Measurements from ENCODE around the gene KCNJ11.
A peak's percentile ranks its signal among the peaks of the same experiment; 100 is the strongest.

The KCNJ11 gene

GRCh38 chr11:17353821-17354600 is 34.4 kb downstream of the KCNJ11 start:
- TF ChIP-seq CTCF (IDR thresholded peaks at IDR 0.05; ENCODE audit: control extremely low read depth, extremely low read depth, low read depth, missing control alignments) = no peak
- no peak for DNase-seq (ENCODE audit: extremely low spot score)
- ChIA-PET CTCF (interaction anchor here (0.8 to 2.6 kb wide), 13 partner anchors 9 to 566 kb away, joined by 3 to 27 read pairs (median 3); no protein-coding TSS in a partner anchor), POLR2A (no interaction called here)

GRCh38 chr11:17352950-17353820 is 35.3 kb downstream of the KCNJ11 start:
- ChIA-PET POLR2A (no interaction called here), CTCF (interaction anchor here (0.8 to 2.6 kb wide), 12 partner anchors 8 to 565 kb away, joined by 3 to 27 read pairs (median 3); no protein-coding TSS in a partner anchor)
- no peak for TF ChIP-seq CTCF (IDR thresholded peaks at IDR 0.05; ENCODE audit: control extremely low read depth, extremely low read depth, low read depth, missing control alignments)
- peak; percentile 47 for DNase-seq (ENCODE audit: extremely low spot score)

GRCh38 chr11:17351510-17352176 is 36.8 kb downstream of the KCNJ11 start, which contains the start of gene NCR3LG1:
Gene NCR3LG1 (plus strand): TSS chr11:17351800. CDS start chr11:17351970, 170 bp downstream.
- TF ChIP-seq CTCF (IDR thresholded peaks at IDR 0.05; ENCODE audit: control extremely low read depth, extremely low read depth, low read depth, missing control alignments) = no peak
- CTCF ChIA-PET = no interaction called here
- DNase-seq (ENCODE audit: extremely low spot score) = peak; percentile 48
- POLR2A ChIA-PET = no interaction called here

- TF ChIP-seq CTCF (IDR thresholded peaks at IDR 0.05; ENCODE audit: control extremely low read depth, extremely low read depth, low read depth, missing control alignments) = no peak
- ChIA-PET POLR2A (no interaction called here), CTCF (no interaction called here)
- no peak for DNase-seq (ENCODE audit: extremely low spot score)
These were observed 37.3 kb downstream of the KCNJ11 start for GRCh38 chr11:17351172-17351509.

- CTCF ChIA-PET = no interaction called here
- POLR2A ChIA-PET = no interaction called here
- no peak for TF ChIP-seq CTCF (IDR thresholded peaks at IDR 0.05; ENCODE audit: control extremely low read depth, extremely low read depth, low read depth, missing control alignments)
- no peak for DNase-seq (ENCODE audit: extremely low spot score)
These were observed 37.8 kb downstream of the KCNJ11 start for GRCh38 chr11:17350455-17351171.

All from GM10248 (cell line).